ENCODE measurements around the gene MS4A15.
"Not testable (repeated sequence)": the region's sequence is repeated elsewhere in the genome, so short reads cannot be mapped to it uniquely, and the experiment has no call there.

Gene MS4A15

GRCh38 chr11:60757231-60757800 is 649 bp downstream of the MS4A15 start:
- no peak for DNase-seq

GRCh38 chr11:60758671-60759070 is 2.0 kb downstream of the MS4A15 start:
- not testable (repeated sequence) for DNase-seq

- DNase-seq, result peak; percentile 29 to 50
These were observed 3.0 kb downstream of the MS4A15 start for GRCh38 chr11:60759438-60760225.

GRCh38 chr11:60761436-60762190 is 4.9 kb downstream of the MS4A15 start:
- DNase-seq, result peak; percentile 6 to 20

DNA sequence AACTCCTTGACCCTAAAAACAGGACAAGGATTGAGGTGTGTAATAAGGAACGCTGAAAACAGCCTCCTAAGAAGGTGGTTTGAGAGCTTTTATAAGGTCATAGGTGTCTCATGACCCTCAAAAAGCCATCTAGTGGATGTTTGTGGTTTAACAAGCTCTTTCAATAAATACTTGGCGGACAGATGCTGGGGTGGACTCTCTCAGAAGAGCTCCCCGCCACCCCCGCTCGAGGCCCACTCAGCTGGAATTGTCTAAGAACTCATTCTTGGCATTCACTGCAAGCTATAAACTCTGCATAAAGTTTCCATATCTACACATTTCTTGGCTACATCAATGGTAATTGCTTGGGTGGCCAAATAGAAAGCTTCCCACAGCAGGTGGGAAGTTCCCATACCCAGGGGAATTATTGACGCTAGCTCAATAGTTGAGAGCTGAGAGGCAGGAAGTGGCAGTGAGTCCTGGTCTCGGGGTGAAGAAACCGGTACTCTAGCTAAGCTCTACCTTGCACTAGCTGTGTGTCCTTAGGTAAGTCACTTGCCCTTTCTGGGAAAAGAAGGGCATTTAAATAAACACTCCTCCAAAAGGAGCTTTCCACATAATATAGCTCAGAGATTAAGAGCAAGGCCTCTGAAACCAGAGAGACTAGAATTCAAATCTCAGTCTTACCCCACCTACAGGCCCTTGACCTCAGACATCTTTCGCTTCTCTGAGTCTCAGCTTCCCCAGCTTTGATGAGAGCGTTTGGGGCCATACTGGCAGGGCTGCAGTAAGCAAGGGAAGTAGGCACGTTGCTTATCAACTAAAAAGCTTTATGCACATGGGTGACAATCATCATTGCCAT is 6.4 kb downstream of the MS4A15 start:
- DNase-seq, result no peak

GRCh38 chr11:60763692-60764369 is 7.2 kb downstream of the MS4A15 start:
- no peak for DNase-seq

- DNase-seq, result no peak
These were observed 8.2 kb downstream of the MS4A15 start for GRCh38 chr11:60764879-60765278.

- no peak for DNase-seq
These were observed 8.7 kb downstream of the MS4A15 start for GRCh38 chr11:60765355-60765754.

DNA sequence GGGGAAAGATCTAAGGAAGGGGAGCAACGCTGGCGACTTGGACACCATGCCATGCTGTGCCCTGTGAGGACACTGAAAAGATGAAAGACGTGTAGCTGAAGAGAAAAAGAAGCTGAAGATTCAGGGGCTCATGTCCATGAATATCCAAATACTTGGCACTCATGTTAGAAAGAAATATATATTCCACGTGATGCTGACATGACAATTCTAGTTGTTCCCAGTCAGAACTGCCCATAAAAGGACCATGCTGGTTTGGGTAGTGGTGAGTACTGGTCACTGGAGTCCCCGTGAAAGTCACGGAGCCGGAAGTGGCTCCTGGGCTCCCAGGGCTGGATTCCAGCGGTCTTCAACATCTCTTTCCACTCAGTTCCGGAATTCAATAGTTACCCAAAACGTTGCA is 9.9 kb downstream of the MS4A15 start:
- DNase-seq, result no peak

DNA sequence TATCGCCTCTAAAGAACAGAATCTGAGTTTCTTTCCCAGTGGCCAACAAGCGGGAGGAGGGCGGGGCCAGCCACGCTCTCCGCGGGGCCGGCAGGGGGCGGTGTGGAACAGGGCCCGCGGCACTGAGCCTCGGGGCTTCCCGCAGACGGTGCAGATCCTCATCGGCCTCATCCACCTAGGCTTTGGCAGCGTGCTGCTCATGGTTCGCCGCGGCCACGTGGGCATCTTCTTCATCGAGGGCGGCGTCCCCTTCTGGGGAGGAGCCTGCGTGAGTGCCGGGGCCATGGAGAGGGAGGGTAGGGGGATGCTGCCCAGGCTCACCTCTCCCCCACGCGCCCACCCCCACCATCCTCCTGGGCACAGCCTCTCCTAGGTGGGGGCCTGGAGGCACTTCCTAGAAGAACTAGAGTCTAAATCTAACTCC is 10.7 kb downstream of the MS4A15 start:
- no peak for DNase-seq

- no peak for DNase-seq
These were observed 11.5 kb downstream of the MS4A15 start for GRCh38 chr11:60768202-60768601.

- no peak for DNase-seq
These were observed 12.6 kb downstream of the MS4A15 start for GRCh38 chr11:60769273-60769672.

- no peak for DNase-seq
These were observed 13.1 kb downstream of the MS4A15 start for GRCh38 chr11:60769811-60770210.

DNA sequence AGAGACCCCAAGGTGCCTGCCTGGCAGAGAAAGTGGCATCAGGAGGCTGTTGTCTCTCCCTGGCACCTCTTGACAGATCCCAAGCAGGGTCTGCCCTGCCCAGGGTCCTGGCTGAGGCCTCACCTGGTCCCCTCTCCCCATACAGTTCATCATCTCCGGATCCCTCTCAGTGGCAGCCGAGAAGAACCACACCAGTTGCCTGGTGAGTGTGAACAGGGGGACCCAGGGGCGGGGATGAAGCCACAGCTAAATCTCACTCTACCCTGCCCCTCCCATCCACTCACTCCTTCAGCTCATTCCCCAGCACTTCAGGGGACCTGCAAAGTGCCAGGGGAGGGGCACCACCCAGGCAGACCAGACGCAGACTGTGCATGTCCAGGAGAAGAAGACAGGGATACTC is 14.5 kb downstream of the MS4A15 start:
- DNase-seq, result no peak

DNA sequence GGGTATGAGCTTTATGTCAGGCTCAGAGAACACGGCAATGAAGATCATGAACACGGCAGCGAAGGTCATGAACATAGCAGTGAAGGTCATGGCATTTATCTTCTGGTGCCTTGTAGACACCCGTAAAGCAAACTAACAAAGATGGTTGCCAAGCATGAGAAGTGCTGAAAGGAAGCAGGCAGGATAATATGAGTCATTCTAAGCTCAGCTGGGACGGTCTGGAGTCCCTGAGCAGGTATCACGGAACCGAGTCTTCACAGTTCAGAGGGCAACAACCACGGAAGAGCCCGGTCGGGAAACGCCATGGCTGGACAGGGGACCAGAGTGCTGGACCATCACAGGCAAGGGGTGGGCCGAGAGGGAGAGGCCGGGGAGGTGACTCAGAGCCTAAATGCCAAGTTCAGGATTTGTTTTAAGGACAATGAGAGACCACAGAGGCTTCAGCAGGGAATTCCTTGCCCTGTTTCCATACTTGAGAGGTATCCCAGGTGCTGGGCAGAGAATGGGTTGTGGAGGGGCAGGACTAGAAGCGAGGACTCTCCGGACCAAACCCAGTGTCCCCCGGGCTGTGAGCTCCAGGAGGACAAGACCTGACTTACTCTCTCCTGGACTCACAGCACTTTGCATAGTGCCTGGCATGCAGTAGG is 15.3 kb downstream of the MS4A15 start:
- DNase-seq, result no peak

DNA sequence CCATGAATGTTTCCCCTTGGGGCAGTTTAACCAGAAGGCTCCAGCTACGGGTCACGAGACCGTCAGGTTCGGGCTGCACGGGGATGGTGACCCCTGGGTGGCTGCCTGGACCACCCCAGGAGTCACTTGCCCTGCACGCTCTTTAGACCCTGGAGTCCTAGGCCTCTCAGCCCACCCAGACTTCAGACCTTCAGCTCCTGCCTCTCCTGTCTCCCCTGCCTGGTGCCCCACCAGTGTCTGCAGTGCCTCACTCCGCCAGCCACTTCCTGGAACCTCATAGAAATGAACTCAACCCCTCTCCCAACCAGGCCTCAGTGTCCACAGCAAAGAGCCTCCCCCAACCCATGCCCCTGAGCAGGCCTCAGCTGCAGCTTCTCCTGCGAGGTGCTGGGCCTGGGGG is 16.0 kb downstream of the MS4A15 start:
- DNase-seq, result no peak

DNA sequence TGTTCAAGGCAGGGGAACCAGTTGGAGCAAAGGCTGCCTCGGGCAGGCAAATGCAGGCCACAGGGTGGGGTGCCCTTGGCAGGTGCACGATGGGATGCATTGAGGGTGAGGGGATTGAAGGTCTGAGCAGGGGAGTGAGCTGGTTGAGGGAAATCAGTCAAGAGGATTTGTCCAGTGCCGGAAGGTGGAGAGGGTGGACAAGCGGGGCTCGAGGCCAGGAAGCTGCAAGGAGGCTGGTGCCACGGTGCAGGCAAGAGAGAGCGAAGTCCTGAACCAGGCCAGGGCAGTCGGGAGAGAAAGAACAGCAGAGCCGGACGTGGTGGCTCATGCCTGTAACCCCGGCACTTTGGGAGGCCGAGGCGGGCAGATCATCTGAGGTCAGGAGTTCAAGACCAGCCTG is 18.1 kb downstream of the MS4A15 start:
- DNase-seq, result no peak

- DNase-seq, result peak; percentile 83 to 90
These were observed 18.8 kb downstream of the MS4A15 start for GRCh38 chr11:60775420-60775961.

GRCh38 chr11:60776167-60776566 is 19.5 kb downstream of the MS4A15 start:
- no peak for DNase-seq

DNA sequence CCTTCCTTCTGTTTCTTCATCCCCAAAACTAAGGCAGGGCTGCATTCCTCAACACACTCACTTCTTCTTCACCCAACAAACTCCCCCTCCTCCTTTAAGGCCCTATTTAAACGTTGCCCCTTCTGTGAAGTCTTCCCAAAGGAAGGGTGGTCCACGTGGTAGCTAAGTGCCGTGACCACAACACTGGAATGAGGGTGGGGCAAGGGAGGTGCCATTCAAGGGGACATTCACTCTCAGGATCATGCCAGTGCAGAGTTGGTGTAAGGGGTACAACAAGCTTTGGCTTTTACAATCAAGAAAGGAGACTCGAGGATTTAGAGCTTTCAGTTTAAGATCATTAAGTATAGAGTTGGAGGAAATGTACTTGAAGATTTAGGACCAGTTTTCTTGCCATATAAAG is 20.4 kb downstream of the MS4A15 start:
- no peak for DNase-seq

DNA sequence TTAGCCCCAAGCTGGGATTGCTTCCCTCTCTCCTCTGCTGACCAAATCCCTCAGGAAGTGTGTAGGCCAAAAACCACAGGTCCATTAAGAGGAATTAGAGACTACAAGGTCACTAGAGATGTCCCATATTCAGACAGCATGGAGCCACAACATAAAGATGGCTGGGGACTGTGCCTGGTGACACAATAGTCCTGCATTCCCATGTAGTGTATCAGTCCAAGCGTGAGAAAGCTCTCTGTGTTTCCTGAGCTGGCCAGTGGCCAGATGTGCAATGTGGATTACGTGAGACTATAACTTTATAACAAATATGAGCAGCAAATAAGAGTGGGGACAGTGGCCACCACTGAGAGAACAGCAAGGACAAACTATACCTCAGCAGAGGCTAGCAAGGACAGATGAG is 20.9 kb downstream of the MS4A15 start:
- peak in 1 of 2 donors; percentile 24 for DNase-seq

Measured in inflammatory macrophage (primary cell).